GM12891 (cell line): ENCODE measurements around the gene GKN2.

Experiments
- PAX5 ChIP-seq: IDR thresholded peaks from 2 replicates; pipeline ENCODE4 v1.6.1; 2011; ENCODE audit warnings: low read length, moderate library complexity, mild to moderate bottlenecking; ENCODE audit not compliant: insufficient read depth, severe bottlenecking
- POLR2A ChIP-seq: IDR thresholded peaks from 2 replicates; pipeline ENCODE4 v1.6.1; 2011; ENCODE audit warnings: low read depth, low read length, control low read depth
- POLR2AphosphoS5 ChIP-seq: IDR thresholded peaks from 2 replicates; pipeline ENCODE4 v1.6.1; 2011; ENCODE audit warnings: low read depth, low read length, control low read depth
- TAF1 ChIP-seq: IDR thresholded peaks from 2 replicates; pipeline ENCODE4 v1.6.1; 2011; ENCODE audit warnings: low read depth, low read length, control low read depth

DNA sequence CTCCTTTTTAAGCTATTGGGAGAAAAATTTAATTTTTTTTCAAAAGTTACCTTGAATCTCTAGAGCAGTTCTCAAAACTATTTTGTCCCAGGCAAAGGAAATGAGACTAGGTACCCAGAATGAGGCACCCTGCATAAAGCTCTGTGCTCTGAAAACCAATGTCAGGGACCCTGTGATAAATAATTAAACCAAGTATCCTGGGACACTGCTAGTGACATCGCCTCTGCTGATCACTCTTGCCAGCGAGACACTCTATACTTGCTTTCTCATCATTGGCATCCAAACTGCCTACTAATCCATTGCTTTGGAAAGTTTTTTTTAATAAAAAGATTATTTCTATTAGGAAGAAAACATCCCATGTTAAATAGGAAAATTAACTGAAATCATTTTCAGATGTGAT, 23.2 kb upstream of the GKN2 start:
- TF ChIP-seq POLR2AphosphoS5 (no peak), POLR2A (no peak), TAF1 (no peak), PAX5 (no peak)
